Measurements from ENCODE around the gene RABGEF1. TPM values are rescaled to one million over a fixed set of nuclear protein-coding genes. Genes with fewer than 3 reads are reported as not detected.

The RABGEF1 gene
- total and polyA plus RNA-seq, 2 donors (not counting 1 experiment from before 2014, with no cell fraction given): 27.9 to 31.0 TPM

DNA sequence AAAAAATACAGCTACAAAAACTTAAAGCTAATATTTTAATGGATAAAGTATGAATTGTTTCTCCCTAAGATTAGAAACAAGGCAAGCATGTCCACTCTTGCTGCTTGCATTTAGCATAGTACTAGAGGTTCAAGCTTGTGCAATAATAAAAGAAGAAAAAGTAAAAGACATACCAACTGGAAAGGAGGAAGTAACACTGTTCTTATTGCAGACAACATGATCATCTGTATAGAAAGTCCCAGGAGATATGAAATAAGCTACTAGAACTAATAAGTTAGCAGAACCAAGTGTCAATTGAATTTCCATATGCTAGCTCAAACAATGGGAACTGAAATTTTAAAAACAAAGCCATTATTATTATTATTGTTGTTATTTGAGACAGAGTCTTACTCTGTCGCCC lies 20.0 kb upstream of the RABGEF1 start:
- Mint-ChIP-seq H3K27me3 (no peaks in the 10 kb centered on the region), H3K4me3 (peak overlapping the region; percentile 13), H3K27ac (peak overlapping the region; percentile 59), H3K4me1 (peaks cover 17% of the 10 kb centered on the region), H3K9me3 (ENCODE audit: insufficient read depth) (peaks cover 2% of the 10 kb centered on the region)
- Histone ChIP-seq H3K9ac (ENCODE audit: low read length) (no peak overlapping the region), H2AFZ (ENCODE audit: insufficient read depth, low read depth, low read length, poor library complexity, severe bottlenecking) (no peak overlapping the region), H3K4me1 (ENCODE audit: control insufficient read depth in 2 of 2, insufficient read depth in 2 of 2, low read length in 2 of 2) (peaks cover 14 to 15% of the 10 kb centered on the region in 2 donors), H3K27ac (ENCODE audit: low read length in 2 of 2) (peak overlapping the region in 1 of 2 donors; percentile 39), H3K4me3 (ENCODE audit: control extremely low read depth in 1 of 5, extremely low read depth in 1 of 5, insufficient read depth in 1 of 5, low read depth in 2 of 5, low read length in 4 of 5) (peak overlapping the region in 1 of 5 experiments; percentile 22), H4K20me1 (ENCODE audit: control insufficient read depth, insufficient read depth, low read length, poor library complexity, severe bottlenecking) (peaks cover 5% of the 10 kb centered on the region), H3K9me3 (ENCODE audit: control extremely low read depth in 1 of 3, control insufficient read depth in 2 of 3, insufficient read depth in 1 of 3, low read length in 2 of 3) (peaks cover 4 to 15% (median 6%) of the 10 kb centered on the region in 3 donors), H3K36me3 (replicated peaks in 1 of 2; ENCODE audit: control extremely low read depth in 1 of 2, control insufficient read depth in 1 of 2, extremely low read depth in 1 of 2, insufficient read depth in 2 of 2, low read length in 1 of 2) (peaks cover 0 to 1% of the 10 kb centered on the region in 2 experiments), H3K27me3 (replicated peaks in 1 of 4; ENCODE audit: control extremely low read depth in 1 of 4, control insufficient read depth in 3 of 4, insufficient read depth in 4 of 4, low read length in 3 of 4) (no peaks in the 10 kb centered on the region), H3K79me2 (ENCODE audit: control insufficient read depth, insufficient read depth, low read length) (peaks cover 2% of the 10 kb centered on the region), H3K4me2 (replicated peaks; ENCODE audit: low read depth, low read length, poor library complexity, severe bottlenecking) (peak overlapping the region; percentile 22)
- TF ChIP-seq CTCF (IDR thresholded peaks at IDR 0.05): no peak
- no peak for TF ChIP-seq EZH2 (IDR thresholded peaks at IDR 0.05; ENCODE audit: borderline replicate concordance, insufficient read depth, low read depth, low read length, poor library complexity, severe bottlenecking)
- intact Hi-C loops (cut with micrococcal nuclease): no loop called here
- CTCF ChIA-PET: interaction anchor here (0.6 kb wide), 1 partner anchor 18 kb away, joined by 3 read pairs; no protein-coding TSS in a partner anchor
- WGBS (ENCODE audit: insufficient coverage): no CpG with 5 or more reads among the region's 1 CpG
- peak; percentile 31 for DNase-seq
- peak; percentile 58 for ATAC-seq (ENCODE audit: low read depth)
- POLR2A ChIA-PET: interaction anchor here (0.6 kb wide), 1 partner anchor 972 kb away, joined by 5 read pairs; no protein-coding TSS in a partner anchor

GRCh38 chr7:66725843-66726242 lies 14.7 kb upstream of the RABGEF1 start:
- Histone ChIP-seq H3K4me3 (ENCODE audit: control extremely low read depth in 1 of 5, extremely low read depth in 1 of 5, insufficient read depth in 1 of 5, low read depth in 2 of 5, low read length in 4 of 5) (no peak overlapping the region), H3K9ac (ENCODE audit: low read length) (no peak overlapping the region), H3K4me1 (ENCODE audit: control insufficient read depth in 2 of 2, insufficient read depth in 2 of 2, low read length in 2 of 2) (peaks cover 6% of the 10 kb centered on the region in 2 donors), H2AFZ (ENCODE audit: insufficient read depth, low read depth, low read length, poor library complexity, severe bottlenecking) (no peak overlapping the region), H4K20me1 (ENCODE audit: control insufficient read depth, insufficient read depth, low read length, poor library complexity, severe bottlenecking) (peaks cover 5% of the 10 kb centered on the region), H3K27me3 (replicated peaks in 1 of 4; ENCODE audit: control extremely low read depth in 1 of 4, control insufficient read depth in 3 of 4, insufficient read depth in 4 of 4, low read length in 3 of 4) (no peaks in the 10 kb centered on the region), H3K4me2 (replicated peaks; ENCODE audit: low read depth, low read length, poor library complexity, severe bottlenecking) (no peak overlapping the region), H3K27ac (ENCODE audit: low read length in 2 of 2) (no peak overlapping the region), H3K36me3 (replicated peaks in 1 of 2; ENCODE audit: control extremely low read depth in 1 of 2, control insufficient read depth in 1 of 2, extremely low read depth in 1 of 2, insufficient read depth in 2 of 2, low read length in 1 of 2) (peaks cover 0 to 9% of the 10 kb centered on the region in 2 experiments), H3K9me3 (ENCODE audit: control extremely low read depth in 1 of 3, control insufficient read depth in 2 of 3, insufficient read depth in 1 of 3, low read length in 2 of 3) (peaks cover 4 to 15% (median 6%) of the 10 kb centered on the region in 3 donors), H3K79me2 (ENCODE audit: control insufficient read depth, insufficient read depth, low read length) (peaks cover 17% of the 10 kb centered on the region)
- TF ChIP-seq EZH2 (IDR thresholded peaks at IDR 0.05; ENCODE audit: borderline replicate concordance, insufficient read depth, low read depth, low read length, poor library complexity, severe bottlenecking): no peak
- TF ChIP-seq CTCF (IDR thresholded peaks at IDR 0.05): no peak
- H3K4me3 Mint-ChIP-seq: no peak overlapping the region
- H3K4me1 Mint-ChIP-seq: peaks cover 6% of the 10 kb centered on the region
- no peaks in the 10 kb centered on the region for H3K27me3 Mint-ChIP-seq
- H3K9me3 Mint-ChIP-seq (ENCODE audit: insufficient read depth): peaks cover 2% of the 10 kb centered on the region
- WGBS (ENCODE audit: insufficient coverage): 90% methylated on average over 1 of the region's 2 CpGs
- no peak overlapping the region for H3K27ac Mint-ChIP-seq
- no peak for DNase-seq
- intact Hi-C loops (cut with micrococcal nuclease): no loop called here
- ChIA-PET POLR2A (no interaction called here), CTCF (no interaction called here)
- ATAC-seq (ENCODE audit: low read depth): no peak
